Loucy (cell line): ENCODE measurements around the gene RAD51B.

Experiments
- EZH2phosphoT487 ChIP-seq: fragments of 200-600 bp; IDR thresholded peaks from 2 replicates; pipeline ENCODE4 v1.6.1; 2018; ENCODE audit warnings: antibody characterized with exemption, mild to moderate bottlenecking, moderate library complexity, borderline replicate concordance
- TF ChIP-seq, protein P1 (sequence below): fragments of 200-600 bp; sonication (generic); conservative IDR thresholded peaks from 2 replicates; pipeline ENCODE4 v1.5.1; 2014; ENCODE audit warnings: mild to moderate bottlenecking, antibody characterized with exemption, low read length

- TF ChIP-seq, protein P1, sequence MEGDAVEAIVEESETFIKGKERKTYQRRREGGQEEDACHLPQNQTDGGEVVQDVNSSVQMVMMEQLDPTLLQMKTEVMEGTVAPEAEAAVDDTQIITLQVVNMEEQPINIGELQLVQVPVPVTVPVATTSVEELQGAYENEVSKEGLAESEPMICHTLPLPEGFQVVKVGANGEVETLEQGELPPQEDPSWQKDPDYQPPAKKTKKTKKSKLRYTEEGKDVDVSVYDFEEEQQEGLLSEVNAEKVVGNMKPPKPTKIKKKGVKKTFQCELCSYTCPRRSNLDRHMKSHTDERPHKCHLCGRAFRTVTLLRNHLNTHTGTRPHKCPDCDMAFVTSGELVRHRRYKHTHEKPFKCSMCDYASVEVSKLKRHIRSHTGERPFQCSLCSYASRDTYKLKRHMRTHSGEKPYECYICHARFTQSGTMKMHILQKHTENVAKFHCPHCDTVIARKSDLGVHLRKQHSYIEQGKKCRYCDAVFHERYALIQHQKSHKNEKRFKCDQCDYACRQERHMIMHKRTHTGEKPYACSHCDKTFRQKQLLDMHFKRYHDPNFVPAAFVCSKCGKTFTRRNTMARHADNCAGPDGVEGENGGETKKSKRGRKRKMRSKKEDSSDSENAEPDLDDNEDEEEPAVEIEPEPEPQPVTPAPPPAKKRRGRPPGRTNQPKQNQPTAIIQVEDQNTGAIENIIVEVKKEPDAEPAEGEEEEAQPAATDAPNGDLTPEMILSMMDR = no peak
- no peak for TF ChIP-seq EZH2phosphoT487
Measured at GRCh38 chr14:67892466-67893100, 73.0 kb downstream of the RAD51B start.
